ENCODE results near the gene UQCC5.

The UQCC5 gene

DNA sequence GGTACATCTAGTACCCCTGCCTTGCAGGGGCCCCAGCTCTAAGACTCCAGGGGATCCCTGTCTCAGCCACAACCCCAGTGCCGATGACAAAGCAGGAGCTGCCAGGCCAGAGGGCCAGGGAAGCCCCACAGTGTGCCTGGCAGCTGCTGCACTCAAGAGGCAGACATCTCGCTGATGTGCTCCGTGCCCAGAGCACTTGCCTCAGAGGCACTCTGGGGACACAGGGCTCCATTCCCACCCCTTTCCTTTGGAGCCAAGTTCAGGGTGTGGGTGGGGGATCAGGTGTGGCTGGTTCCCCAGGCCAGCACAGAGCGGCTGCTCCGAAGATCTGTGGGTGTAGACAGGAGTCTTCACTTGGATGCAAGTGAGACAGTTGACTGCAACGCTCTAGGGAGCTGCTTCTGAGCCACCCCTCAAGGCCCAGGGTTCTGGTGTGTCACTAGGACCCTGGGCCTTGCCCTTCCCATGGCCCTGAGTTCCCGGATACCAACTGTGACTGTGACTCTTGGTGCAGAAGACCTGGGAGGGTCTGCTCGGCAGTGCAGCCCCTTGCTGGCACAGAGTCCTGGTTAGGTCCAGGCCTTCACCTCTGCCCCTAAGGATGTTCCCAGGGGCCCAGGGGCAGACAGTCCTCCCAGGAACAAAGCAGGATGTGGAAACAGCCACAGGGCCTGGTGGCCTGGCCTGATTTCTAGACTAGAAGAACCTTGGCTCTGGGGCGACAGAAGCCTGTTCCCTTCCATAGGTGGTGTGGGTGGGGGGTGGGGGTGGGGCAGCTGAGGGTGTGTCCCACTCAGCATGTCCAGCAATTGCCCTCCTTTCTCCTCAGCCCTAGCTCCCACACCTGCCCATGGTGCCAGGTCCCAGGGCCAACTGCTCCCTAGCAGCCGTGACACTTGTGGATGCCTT, 5.2 kb upstream of the UQCC5 start:
- H3K27ac Mint-ChIP-seq = no peak overlapping the region
- H3K9me3 Mint-ChIP-seq = no peaks in the 10 kb centered on the region
- H3K36me3 Mint-ChIP-seq (ENCODE audit: low read depth) = peaks cover 21% of the 10 kb centered on the region
- peaks cover 63% of the 10 kb centered on the region for H3K4me1 Mint-ChIP-seq
- TF ChIP-seq, protein P1, sequence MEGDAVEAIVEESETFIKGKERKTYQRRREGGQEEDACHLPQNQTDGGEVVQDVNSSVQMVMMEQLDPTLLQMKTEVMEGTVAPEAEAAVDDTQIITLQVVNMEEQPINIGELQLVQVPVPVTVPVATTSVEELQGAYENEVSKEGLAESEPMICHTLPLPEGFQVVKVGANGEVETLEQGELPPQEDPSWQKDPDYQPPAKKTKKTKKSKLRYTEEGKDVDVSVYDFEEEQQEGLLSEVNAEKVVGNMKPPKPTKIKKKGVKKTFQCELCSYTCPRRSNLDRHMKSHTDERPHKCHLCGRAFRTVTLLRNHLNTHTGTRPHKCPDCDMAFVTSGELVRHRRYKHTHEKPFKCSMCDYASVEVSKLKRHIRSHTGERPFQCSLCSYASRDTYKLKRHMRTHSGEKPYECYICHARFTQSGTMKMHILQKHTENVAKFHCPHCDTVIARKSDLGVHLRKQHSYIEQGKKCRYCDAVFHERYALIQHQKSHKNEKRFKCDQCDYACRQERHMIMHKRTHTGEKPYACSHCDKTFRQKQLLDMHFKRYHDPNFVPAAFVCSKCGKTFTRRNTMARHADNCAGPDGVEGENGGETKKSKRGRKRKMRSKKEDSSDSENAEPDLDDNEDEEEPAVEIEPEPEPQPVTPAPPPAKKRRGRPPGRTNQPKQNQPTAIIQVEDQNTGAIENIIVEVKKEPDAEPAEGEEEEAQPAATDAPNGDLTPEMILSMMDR (IDR thresholded peaks at IDR 0.05) = no peak
- no peaks in the 10 kb centered on the region for H3K27me3 Mint-ChIP-seq (ENCODE audit: low read depth, poor library complexity)
- H3K4me3 Mint-ChIP-seq = peak overlapping the region; percentile 88
- DNase-seq = no peak

DNA sequence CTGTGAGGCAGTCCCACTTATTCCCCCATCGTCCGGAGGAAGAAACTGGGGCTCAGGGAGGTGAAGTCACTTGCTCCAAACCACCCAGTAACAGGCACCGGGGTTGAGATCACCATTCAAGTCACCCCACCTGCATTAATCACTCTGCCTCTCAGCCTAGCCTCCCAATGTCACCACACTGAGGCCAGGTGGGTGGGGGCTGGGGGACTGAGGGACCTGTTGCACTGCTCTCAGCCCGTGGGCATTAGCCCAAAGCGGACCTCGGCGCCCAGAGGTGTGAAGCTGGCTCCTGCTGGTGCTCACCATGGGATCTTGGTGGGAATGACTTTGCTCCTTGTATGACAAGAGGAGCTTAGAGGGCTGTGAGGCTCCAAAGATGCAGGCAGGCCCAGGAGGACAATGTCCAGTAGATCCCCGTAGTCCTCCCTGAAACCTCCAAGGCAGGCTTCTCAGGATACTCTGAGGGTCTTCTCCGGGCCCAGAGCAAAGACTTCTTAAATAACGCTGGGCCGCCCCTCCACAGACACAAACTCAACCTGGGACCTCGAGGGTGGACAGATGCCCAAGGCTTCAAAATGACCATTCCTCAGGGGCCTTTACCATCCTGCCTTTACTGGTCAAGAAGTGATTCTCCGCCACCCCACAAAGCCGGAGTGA, 4.4 kb upstream of the UQCC5 start:
- H3K36me3 Mint-ChIP-seq (ENCODE audit: low read depth) = peaks cover 16% of the 10 kb centered on the region
- TF ChIP-seq, protein P1 (IDR thresholded peaks at IDR 0.05) = no peak
- H3K27me3 Mint-ChIP-seq (ENCODE audit: low read depth, poor library complexity) = no peaks in the 10 kb centered on the region
- no peaks in the 10 kb centered on the region for H3K9me3 Mint-ChIP-seq
- H3K27ac Mint-ChIP-seq = no peak overlapping the region
- peaks cover 63% of the 10 kb centered on the region for H3K4me1 Mint-ChIP-seq
- DNase-seq = no peak
- H3K4me3 Mint-ChIP-seq = peak overlapping the region; percentile 88

DNA sequence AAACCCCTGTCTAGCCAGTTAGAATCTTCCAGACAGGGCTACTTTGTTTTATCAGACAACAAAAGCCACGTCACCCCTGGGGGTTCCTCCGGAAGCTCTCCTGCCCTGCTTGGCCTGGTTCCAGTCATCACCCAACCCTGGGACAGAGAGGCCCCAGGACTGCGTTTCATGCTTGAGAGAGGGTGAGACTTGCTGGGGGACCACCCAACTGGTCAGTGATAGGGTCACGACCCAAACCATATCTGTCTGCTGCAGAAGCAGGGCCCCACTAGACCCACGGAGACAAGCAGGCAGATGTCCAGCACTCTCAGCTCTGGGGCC, 3.9 kb upstream of the UQCC5 start:
- DNase-seq = peak; percentile 36
- peak overlapping the region; percentile 88 for H3K4me3 Mint-ChIP-seq
- no peaks in the 10 kb centered on the region for H3K9me3 Mint-ChIP-seq
- TF ChIP-seq, protein P1 (IDR thresholded peaks at IDR 0.05) = no peak
- H3K27ac Mint-ChIP-seq = no peak overlapping the region
- no peaks in the 10 kb centered on the region for H3K27me3 Mint-ChIP-seq (ENCODE audit: low read depth, poor library complexity)
- H3K4me1 Mint-ChIP-seq = peaks cover 63% of the 10 kb centered on the region
- peaks cover 16% of the 10 kb centered on the region for H3K36me3 Mint-ChIP-seq (ENCODE audit: low read depth)

DNA sequence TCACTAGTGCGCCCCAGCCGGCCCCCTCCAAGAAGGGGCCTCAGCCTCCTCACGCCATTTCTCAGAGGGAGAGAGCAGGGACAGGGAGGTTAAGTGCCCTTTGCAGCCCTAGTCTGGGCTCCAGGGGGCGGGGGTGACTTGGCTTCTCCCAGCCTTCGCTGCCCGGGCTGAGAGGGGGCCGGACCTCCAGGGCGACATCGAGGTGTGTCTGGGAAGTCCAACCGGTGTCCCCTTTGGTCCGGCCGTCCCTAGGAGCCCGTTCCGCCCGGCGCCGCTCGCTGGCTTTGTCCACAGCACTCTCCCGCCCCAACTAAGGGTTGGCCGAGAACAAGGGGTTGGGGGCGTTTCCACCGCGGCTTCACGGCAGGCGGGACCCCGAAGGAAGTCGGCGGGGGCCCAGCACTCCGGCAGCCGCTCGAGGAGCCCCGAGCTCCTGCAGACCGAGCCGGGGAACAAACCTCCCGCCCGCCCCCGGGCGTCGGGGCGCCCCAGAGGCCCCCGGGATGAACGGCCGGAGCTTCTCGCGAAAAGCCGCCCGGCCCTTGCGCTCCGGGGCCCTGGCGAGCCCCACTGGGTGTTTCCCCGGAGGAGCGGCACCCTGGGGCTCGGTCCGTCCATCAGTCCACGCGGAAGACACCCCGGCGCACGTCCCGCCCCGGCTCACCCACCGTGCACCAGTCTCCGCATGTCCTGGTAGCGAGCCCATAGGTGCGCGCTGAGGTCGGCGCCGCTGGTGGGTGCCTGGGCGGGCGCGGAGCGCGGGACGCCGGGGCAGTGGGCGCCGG, 3.4 kb upstream of the UQCC5 start:
- Mint-ChIP-seq H3K4me1 (peaks cover 63% of the 10 kb centered on the region), H3K36me3 (ENCODE audit: low read depth) (peaks cover 16% of the 10 kb centered on the region), H3K27ac (no peak overlapping the region), H3K4me3 (peak overlapping the region; percentile 88), H3K9me3 (no peaks in the 10 kb centered on the region), H3K27me3 (ENCODE audit: low read depth, poor library complexity) (no peaks in the 10 kb centered on the region)
- TF ChIP-seq, protein P1 (IDR thresholded peaks at IDR 0.05) = no peak
- peak; percentile 59 for DNase-seq

DNA sequence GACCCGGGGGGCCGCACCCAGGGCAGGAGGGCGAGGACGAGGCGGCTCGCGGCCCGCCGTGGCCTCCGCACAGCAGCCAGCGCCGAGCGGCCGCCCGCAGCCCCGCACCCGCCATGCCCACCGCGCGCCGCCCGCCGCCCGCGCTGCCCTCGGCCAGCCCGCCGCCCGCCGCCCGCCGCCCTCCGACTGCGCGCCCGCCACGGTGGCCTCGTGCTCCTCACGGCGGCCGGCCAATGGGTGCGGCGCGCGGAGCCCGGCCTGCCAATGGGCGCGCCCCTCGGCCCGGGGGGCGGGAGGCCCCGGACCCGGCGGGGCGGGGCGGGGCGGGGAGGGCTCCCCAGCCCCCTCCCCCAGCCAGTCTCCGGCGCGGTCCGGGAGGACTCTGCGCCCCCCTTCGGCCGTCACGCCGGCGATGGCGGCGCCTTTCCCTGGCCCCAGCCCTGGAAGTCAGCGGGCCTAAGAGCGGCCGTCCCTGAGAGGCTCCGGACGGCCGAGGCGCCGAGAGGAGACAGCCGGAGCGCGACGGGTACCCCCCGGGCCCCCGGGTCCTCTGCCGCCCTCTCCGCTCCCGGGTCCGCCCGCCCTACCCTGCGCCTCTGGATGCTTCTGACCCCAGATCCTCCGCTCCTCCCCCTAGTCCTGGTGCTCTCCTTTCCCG, 2.7 kb upstream of the UQCC5 start, which contains the start of gene NT5DC2:
NT5DC2 (minus strand) TSS at position 235 of the 658 bp plus-strand sequence; CDS start at position 115, 120 bp downstream.
- peaks cover 19% of the 10 kb centered on the region for H3K36me3 Mint-ChIP-seq (ENCODE audit: low read depth)
- peak within 1 kb of the TSS; percentile 88 for H3K4me3 Mint-ChIP-seq
- H3K4me1 Mint-ChIP-seq = peaks cover 70% of the 10 kb centered on the region
- H3K27me3 Mint-ChIP-seq (ENCODE audit: low read depth, poor library complexity) = no peaks in the 10 kb centered on the region
- TF ChIP-seq, protein P1 (IDR thresholded peaks at IDR 0.05) = no peak
- H3K9me3 Mint-ChIP-seq = no peaks in the 10 kb centered on the region
- H3K27ac Mint-ChIP-seq = peak within 1 kb of the TSS; percentile 45
- DNase-seq = peak; percentile 87
